SW480 (cell line): ENCODE measurements around the gene GRAMD2A.
"Not testable (repeated sequence)": the region's sequence is repeated elsewhere in the genome, so short reads cannot be mapped to it uniquely, and the experiment has no call there.

Experiments used
- DNase-seq: peaks from one replicate; pipeline ENCODE4 v3.0.0-alpha.2; 2016; ENCODE audit warnings: low spot score

GRAMD2A gene

DNA sequence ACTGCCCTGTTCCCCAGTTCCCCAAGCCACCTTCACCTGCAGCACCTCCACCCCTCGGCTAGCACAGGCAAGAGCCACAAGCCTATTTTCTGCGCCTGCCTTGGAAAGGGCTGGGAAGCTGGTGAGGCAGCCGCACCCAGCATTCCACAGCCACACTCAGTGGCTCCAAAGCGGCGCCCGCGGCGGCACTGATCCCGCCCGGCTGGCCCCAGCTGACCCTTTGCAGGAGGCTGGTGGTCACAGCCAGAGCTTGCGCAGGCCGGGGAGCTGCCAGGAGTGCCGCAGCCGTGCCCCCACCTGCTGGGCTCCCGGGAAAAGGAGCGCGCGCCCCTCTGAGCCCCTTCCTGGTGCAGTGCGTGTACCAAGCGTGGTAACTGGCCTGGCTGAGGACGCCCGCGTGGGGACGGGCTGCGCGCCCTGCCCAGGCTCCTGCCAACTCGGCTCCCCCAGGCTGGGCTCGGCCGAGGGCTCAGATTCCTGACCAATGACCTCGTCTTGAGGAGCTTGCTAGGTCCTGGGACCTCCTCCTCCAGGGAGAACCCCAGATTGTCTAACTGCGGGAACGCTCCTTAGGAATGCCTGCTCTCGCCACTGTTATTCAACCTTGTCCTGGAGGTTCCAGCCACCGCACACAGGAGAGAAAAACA, 13.3 kb downstream of the GRAMD2A start:
- DNase-seq: peak; percentile 71

DNA sequence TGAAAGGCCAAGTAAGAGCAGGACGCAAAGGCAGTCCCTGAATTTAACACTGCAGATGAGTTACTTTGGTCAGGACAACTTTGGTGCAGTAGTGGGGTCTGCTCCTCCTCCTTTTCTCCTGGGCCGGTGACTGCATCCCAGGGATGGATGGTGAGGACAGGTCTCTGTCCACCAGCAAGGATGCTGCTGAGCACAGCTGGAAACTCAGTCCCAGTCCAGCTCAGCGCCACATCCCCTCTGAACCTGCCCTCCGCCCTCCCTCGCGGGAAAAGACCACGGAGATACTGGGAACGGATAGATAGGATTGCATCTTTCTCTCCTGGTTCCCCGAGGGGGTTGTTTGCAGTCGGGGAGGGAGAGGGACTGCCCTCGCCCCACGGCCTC, 13.8 kb downstream of the GRAMD2A start:
- no peak for DNase-seq

DNA sequence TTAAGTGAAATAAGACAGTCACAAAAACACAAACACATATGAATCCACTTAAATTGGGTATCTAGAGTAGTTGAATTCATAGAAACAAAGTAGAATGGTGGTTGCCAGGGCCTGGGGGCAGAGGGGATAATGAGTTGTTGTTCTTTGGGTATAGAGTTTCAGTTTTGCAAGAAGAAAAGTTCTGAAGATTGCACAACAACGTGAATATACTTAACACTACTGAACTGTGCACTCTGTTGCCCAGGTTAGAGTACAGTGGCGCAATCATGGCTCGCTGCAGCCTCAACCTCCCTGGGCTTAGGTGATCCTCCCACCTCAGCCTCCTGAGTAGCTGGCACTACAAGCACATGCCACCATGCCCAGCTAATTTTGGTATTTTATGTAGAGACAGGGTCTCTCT, 14.9 kb downstream of the GRAMD2A start:
- no peak for DNase-seq

DNA sequence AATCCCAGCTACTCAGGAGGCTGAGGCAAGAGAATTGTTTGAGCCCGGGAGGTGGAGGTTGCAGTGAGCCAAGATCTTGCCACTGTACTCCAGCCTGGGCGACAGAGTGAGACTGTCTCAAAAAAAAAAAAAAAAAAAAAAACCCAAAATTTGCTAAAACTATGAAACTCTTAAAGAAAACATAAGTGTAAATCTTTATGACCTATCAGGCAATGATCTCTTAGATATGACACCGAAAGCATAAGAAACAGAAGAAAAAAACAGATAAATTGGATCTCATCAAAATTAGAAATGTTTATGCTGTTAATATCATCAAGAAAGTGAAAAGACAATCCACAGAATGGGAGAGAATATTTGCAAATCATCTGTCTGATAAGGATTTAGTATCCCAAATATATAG, 15.3 kb downstream of the GRAMD2A start:
- DNase-seq: no peak

DNA sequence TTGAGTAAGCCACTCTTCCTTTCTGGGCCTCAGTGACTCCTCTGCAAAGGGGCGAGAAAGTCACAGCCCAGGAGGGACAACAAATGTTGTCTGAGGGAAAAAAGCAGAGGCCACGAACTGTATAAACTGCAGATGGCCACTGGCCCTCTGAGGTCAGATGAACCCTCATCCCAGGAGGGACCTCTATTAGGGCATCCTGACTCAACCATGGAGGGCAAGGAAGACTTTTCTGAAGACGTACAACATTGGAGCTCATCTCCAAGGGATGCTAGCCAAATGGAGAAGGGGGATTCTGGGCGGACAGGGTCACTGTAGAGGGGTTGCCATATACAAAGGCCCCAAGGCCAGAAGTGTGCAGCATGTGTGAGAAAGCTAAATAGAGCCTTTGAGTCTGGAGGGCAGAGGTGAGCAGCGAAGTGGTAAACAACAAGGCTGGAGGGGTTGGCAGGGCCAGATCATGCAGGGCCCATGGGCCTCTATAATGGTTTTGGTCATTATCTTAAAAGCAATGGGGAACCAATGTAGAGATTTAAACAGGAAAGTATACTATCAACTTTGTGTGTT, 16.7 kb downstream of the GRAMD2A start:
- DNase-seq: no peak

DNA sequence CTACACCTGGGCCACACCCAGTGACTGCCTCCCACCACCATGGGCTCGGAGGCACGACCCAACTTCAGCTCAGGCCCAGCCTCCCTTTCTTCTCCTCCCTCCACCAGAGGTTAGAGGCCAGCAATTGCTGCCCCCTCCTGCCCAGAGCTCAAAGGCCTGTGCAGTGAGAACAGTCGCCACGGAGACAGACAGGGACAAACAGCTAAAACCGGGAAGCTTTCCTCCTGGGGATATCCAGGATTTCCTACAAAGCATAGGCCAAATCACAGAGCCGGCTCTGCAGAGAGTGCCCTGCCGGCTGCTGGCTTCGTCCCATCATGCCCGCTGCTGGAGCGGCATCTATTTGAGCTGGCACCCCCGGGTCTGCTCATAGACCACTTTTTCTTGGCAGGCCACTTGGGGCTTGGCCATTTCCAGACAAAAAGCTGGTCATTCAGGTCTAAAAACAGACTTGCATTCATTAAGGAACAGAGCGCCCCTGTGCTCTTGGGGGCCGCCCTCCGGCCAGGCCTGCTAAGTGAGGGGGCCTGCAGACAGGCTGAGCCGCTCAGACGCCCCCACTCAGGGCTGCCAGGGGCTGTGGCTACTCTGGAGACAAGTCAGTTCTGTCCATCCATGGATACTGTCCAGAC, 17.5 kb downstream of the GRAMD2A start:
- no peak for DNase-seq

DNA sequence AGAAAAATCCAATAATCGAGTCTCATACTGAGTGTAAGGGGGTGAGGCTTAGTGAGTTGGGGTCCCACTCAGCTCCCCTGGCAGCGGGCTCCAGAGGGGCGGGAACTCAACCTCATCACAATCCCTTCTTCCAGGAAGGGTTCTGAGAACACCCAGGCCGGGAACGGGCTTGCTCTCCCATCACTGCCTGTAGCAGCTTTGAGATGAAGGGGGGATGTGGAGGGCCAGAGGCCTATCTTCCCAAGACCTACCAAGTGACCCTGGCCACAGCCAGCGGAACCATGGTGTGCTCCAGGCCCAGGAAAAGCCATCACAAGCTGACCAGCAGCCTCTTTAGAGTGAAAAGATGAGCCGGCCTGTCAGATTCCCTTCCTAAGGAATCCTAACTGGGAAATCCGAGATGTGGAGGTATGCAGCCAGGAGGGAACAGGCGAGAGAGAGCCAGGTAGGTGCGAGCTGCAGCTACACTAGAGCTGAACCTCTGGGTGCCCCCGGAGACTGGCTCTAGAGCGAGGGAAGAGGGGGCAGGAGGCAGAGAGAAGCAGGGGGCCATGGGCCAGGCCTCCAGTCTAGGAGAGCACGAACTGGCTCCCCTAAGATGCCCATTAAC, 18.5 kb downstream of the GRAMD2A start:
- no peak for DNase-seq

DNA sequence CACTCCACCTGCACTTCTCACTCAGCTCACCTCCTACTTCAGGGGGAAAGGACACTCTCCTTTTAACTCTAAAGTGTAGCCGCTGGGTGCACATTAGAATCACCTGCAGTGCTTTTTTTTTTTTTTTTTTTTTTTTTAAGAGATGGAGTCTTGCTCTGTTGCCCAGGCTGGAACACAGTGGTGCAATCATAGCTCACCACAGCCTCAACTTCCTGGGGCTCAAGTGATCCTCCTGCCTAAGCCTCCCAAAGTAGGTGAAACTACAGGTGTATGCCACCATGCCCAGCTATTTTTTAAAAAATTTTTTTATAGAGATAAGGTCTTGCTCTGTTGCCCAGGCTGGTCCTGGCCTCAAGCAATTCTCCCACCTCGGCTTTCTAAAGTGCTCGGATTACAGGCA, 20.8 kb downstream of the GRAMD2A start:
- no peak for DNase-seq

DNA sequence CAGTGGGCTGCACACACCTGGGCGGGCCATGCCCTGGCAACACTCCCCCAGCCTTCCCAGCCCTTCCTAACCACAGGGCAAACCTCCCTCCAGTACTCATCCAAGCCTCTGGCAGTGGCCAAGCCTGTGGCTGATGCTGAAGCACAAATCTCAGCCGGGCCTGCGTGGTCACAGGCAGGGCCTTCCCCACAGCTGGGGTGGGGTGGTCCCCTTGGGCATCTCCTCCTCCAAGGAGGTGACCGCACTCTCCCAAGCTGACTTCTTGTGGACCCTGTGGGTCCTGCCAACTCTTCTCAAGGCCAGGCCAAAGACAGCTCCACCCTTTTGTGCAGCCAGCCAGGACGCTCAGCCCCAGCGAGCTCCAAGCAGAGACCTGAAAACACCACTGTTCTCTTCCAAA, 21.4 kb downstream of the GRAMD2A start:
- DNase-seq: no peak

DNA sequence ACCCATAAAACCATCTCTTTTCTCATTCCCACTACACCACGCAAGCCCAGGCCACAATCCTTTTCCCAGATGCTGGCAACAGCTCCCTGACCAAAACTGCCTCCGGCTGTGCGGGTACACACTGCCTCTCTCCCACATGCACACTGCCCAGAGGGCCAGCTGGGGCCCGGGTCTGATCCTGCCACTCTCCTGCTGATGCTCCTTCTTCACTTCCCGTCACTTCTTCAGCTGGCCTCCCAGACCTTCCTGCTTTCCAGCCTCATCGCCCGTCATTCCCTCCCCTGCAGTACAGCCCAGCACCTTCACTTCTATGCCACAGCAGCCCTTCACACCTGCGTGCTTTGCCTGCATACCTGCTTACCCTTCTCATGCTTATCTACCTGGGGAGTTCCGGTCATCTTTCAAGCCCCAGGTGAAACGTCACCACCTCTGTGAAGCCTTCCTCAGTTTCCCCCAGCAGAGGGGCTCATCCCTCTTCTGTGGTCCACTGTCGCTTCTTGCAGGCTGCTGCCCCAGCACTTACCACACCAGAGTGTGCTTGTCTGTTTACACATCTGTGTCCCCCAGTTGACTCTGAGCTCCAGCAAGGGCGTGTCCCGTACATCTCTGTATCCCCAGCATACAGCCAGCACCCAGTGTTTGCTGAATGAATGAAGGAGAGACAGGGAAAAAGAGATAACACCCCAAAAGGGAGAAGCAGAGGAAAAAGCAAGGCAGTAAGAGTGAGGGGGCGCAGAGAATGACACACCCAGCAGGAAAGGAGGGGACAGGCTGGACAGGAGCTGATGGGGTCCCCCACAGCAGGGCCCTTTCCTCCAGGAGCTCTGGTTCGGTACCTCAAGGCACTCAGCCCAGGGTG, 22.2 kb downstream of the GRAMD2A start:
- no peak for DNase-seq

DNA sequence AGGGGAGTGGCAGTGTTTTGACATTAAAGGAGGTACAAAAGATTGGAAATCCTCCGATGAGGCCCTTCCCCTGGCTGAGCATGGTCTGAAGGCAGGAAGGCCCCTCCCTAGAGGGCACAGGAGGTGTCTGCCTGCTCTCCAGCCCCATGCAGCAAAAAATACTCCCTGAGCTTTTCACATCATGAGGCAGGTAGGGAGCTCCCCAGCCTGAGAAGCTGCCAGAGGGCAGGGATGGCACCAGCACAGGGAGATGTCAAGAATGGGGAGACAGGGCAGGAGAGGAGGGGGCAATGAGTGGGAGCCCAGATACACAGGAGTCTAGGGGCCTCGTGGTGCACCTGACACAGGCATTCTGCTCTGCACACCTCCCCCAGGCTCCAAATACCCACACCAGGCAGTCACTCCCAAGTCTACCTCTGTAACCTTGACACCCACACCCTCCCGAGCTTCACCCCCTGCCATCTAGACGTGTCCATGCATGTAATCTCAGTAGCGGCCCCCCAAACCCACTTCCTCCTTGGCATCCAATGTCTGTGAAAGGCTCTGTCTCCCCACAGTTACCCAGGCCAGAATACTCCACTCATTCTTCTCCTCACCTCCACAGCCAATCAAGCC, 22.9 kb downstream of the GRAMD2A start:
- no peak for DNase-seq

DNA sequence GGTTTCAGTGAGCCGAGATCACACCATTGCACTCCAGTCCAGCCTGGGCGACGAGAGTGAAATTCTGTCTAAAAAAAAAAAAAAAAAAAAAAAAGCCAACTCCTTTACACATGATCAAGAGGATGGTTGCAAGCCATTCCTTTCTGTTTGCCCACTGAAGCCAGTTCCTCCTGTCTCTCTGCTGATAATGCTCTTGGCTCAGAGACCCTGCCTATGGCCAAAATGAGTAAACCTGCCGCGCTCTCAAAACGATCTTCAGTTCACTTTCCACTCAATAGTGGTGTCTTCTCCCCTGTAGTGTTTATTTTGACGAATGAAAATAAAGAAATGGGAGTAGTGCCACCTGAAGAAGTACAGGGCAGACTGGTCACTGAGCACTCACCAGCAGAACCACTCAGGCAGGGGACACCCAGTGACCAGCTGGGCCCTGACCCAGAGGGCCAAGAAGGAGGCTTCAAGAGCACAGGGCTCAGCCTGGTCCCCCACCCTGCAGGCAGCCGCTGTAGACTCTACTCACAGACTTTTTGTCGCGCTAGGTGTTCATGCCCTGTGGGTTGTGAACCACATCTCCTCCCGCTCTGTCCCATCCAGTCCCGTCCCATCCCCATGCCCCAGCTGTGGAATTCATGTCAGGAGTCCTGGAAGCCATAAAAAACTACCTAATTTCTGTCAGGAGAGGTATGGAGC, 23.6 kb downstream of the GRAMD2A start:
- DNase-seq: no peak

DNA sequence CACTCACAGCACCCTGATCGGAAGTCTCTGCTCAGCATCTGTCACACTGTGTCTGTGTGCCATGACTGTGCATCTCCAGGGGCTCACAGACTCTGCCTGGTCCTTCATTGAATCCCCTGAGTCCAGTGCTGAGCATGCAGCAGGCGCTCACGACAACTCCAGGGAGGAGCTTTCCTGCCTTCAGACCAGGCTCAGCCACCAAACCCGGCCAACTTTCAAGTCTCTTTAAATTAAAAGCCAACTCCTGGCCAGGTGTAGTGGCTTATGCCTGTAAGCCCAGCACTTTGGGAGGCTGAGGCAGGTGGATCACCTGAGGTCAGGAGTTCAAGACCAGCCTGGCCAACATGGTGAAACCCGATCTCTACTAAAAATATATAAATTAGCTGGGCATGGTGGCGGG, 24.2 kb downstream of the GRAMD2A start:
- no peak for DNase-seq

DNA sequence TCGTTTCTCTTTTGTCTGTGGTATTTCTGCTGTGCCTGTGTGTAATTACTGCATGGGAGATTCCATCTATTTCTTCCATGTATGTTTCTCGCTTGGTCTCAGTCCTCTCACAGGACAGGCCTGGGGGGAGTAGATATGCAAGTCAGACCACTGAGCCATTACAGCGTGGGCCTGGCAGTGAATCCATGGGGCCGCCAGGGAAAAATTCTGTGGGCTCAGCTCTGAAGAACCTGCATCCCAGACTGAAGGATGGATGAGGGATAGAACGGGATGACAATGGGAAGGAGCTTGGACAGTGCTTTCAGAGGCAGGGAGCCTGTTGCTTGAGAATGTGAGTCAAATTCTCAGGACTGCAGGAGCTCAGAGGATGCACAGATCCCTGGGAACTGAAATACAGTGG, 24.8 kb downstream of the GRAMD2A start:
- no peak for DNase-seq

DNA sequence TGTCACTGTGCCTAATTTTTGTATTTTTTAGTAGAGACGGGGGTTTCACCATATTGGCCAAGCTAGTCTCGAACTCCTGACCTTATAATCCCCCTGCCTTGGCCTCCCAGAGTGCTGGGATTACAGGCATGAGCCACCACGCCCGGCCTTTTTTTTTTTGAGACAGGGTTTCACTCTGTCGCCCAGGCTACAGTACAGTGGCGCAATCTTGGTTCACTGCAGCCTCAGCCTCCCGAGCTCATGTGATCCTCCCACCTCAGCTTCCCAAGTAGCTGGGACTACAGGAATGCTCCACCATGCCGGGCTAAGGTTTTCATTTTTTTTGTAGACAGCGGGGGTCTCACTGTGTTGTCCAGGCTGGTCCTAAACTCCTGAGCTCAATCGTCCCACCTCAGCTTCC, 25.6 kb downstream of the GRAMD2A start:
- DNase-seq: not testable (repeated sequence)

DNA sequence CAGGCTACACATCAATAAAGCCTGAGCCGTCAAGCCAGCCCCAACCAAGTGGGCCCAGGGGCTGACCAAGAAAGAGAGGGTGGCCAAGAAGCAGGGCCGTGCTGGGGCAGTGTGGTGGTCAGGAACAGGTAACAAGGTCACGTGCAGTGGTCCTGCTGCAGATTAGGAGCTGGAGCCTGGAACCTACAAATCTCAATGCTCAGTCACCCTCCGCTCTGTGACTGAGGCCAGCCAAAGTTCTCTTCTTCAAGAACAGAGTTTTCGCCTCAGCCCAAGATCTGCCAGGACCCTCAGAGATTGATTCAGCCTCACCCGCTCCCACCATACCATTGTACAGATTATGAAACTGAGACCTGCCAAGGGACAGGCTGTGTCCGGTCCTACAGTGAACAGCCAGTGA, 26.9 kb downstream of the GRAMD2A start:
- DNase-seq: no peak

DNA sequence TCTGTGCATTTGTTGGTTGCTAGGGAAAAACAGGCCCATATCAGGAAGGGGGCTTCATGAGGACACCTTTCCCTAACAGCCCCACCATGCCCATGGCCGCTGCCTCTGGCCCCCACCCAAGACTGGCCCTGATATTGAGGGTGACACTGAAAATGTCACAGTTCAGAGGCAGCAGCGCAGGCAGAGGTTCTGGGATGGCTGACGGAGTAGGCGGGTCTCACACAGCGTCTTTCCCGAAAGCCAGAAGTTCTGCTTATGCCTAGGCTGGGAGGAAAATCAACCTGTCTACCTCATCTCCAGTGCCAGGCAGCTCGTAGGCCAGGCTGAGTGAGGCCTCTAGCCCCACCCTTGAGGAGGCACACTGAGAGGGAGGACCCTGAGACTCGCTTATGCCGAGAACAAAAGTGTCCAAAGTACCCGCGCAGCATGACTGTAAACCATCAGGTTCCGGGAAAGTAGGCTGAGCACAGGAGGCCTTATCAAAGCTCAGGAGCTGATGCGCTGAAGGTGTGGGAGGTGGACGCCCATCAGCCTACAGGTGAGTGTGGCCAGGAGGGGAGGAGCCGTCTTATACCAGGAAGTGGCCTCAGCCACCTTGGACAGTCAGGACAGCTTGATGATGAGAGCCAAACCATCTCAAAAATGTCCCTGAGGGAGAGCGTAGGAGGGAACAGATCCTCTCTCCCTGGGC, 27.5 kb downstream of the GRAMD2A start:
- DNase-seq: no peak

DNA sequence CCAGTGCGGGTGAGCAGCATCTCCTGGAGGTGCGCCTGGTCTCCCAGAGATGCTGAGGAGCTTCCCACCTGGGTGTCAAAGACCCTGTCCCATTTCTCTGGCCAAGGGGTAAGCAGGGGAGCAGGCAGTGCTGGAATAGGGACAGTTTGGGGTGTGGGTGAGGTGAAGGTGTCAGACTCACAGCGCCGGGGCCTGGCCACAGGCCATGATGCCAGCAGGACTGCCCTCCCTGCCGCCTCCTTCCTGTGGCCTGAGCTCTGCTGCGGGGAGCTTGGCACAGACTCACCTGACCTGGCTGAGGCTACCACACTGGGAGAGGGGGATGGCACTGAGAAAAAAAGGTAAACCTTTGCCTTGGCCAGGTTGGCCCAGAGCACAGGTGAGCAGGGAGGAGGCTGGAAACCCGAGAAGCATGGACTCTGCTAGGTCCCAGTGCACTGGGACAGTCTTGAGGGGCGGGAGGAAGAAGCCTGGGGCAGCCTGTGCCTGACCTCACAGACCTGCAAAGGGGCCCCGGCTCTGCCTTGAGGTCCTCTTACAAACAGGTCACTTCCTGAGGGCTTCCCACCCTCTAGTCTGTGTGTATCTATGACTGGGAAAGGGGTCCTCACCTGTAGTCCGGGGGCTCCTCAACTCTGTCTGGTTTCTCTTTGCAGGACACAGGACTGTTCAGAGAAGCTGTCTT, 28.2 kb downstream of the GRAMD2A start:
- DNase-seq: no peak

DNA sequence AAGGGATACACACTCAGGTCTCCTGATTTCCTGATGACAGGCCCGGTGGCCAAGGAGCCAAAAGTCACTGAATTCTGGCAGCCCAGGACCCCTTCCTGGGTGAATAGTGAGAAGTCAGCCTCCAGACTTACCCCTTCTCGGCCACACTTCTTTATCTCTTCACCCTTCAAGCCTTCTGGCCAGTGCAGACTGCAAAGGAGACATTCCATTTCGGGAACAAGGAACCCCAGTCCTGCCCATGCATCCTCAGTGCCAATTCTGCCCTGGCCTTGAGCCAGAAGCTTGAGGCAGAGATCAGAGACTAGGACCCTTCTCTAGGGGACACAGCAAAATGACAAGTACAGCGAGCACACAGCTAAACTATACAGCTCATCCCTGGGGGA, 28.8 kb downstream of the GRAMD2A start:
- DNase-seq: no peak

DNA sequence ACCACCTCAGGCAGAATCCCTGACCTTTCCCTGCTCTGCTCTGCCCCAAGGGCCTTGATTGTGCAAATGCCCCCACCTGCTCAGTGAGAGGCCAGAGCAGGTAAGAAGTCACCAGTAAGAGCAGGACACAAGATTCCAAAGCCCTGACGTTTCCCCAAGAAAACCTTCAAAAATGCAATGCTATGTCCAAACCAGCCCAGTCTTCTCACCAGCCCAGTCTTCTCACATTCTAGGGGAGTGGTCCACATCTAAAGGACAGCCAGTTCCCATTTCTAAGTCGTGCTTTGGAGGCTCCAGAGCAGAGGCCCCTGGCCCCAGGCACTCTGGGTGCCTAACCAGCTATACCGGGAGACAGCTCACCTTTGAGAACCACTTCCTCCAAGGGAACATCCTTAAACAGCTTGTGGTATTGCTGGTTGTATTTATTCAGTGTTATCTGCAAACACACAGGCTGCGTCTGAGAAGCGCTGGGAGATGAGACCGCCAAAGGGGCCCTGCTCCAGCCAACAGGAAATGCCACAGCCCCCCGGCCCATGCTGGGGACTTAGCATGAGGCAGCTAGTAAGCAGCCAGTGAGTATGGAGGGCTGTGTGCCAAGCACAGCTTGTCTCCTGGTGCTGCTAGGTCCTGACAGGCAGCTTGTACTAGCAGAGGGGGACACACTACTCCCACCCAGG, 29.3 kb downstream of the GRAMD2A start:
- no peak for DNase-seq
